GM12875 (cell line): Measurements from ENCODE around the gene WDR35.
A peak's percentile ranks its signal among the peaks of the same experiment; 100 is the strongest.

Experiments used
- H3K4me3 ChIP-seq: one replicate; pipeline ENCODE4 v1.5.1; 2011; ENCODE audit warnings: low read depth, low read length, control low read depth
- TF ChIP-seq, protein P1 (sequence below): IDR thresholded peaks from 2 replicates; pipeline ENCODE4 v1.5.1; 2011; ENCODE audit warnings: low read depth, mild to moderate bottlenecking, control low read depth, inconsistent platforms, low read length, moderate library complexity, borderline replicate concordance; ENCODE audit not compliant: insufficient read depth

The WDR35 gene

GRCh38 chr2:19916385-19916950 is 73.4 kb downstream of the WDR35 start:
- TF ChIP-seq, protein P1, sequence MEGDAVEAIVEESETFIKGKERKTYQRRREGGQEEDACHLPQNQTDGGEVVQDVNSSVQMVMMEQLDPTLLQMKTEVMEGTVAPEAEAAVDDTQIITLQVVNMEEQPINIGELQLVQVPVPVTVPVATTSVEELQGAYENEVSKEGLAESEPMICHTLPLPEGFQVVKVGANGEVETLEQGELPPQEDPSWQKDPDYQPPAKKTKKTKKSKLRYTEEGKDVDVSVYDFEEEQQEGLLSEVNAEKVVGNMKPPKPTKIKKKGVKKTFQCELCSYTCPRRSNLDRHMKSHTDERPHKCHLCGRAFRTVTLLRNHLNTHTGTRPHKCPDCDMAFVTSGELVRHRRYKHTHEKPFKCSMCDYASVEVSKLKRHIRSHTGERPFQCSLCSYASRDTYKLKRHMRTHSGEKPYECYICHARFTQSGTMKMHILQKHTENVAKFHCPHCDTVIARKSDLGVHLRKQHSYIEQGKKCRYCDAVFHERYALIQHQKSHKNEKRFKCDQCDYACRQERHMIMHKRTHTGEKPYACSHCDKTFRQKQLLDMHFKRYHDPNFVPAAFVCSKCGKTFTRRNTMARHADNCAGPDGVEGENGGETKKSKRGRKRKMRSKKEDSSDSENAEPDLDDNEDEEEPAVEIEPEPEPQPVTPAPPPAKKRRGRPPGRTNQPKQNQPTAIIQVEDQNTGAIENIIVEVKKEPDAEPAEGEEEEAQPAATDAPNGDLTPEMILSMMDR: no peak
- H3K4me3 ChIP-seq: no peak overlapping the region

DNA sequence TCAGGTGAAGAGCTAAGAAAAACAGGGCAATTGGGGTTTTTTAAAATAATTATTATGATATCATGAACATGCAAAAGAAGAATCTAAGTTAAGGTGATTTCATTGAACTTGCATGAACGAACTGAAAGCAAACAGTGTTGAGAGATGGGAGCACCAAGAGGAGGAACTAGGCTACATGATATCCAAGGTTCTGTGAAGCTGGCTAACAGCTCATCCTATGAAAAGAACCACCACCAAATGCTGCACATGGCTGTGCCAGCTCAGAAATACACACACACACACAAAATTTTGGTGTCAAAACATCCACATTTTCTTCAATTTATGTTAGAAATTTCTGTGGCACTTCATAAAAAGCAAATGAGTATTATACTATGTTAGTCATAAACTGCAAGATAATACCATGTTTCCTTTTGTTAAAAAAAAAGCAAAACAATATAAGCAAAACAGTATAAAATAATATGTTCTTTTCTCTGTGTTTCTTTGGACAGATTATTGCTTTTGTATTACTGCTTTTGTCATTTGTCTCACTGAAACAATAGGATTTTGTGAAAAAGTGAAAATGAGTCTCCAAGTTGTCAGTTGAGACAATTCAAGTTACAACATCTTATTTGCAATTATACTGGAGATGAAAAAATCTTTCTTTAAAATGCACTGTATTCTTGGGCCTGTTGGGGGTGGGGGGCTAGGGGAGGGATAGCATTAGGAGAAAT is 75.5 kb downstream of the WDR35 start:
- no peak overlapping the region for H3K4me3 ChIP-seq
- TF ChIP-seq, protein P1: no peak

- H3K4me3 ChIP-seq: no peak overlapping the region
- TF ChIP-seq, protein P1: no peak
Observed at GRCh38 chr2:19911808-19912509, 77.9 kb downstream of the WDR35 start.

- TF ChIP-seq, protein P1: no peak
- peak overlapping the region; percentile 62 for H3K4me3 ChIP-seq
Observed at GRCh38 chr2:19902216-19902740, 87.6 kb downstream of the WDR35 start.

DNA sequence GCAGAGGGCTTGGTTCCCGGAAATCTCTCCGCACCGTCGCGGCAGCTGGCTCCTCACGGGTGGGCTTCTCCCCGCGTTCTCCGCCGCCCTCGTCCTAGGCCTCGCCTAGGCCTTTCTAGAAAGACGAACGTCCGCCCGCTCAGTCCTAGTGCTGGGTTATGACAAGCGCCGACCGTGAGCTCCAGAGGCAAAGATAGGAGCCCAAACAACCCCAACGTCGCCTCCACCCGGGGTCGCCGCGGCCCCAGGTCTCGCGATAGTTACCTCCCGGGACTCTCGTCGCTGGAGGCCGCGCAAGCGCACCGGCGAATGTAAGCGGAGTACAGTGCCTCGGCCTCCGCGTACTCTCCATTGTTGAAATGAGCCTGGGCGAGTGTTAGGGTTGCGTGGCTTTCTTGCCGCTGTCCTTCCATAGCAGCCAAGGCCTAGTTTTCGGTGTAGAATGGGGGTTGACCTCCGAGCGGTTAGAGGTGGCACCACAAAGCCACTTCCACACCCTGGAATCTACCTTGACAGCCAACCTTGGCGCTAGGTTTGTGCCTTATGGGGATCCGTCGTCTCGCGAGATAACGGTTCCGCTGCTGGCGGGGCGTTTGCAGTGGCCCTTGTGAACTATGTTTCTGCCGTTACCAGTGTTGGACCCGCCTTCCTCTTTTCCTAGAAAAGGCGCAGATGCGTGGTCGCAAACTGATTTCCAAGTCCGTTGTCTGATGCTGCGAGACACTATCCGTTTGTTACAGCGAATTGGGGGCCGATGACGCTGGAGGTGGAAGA is 88.3 kb downstream of the WDR35 start, which contains the start of gene TTC32:
Gene TTC32 (minus strand): TSS at position 542 of the 774 bp plus-strand sequence. CDS start 129 bp downstream, at position 413.
- peak within 1 kb of the TSS; percentile 62 for H3K4me3 ChIP-seq
- TF ChIP-seq, protein P1: no peak

DNA sequence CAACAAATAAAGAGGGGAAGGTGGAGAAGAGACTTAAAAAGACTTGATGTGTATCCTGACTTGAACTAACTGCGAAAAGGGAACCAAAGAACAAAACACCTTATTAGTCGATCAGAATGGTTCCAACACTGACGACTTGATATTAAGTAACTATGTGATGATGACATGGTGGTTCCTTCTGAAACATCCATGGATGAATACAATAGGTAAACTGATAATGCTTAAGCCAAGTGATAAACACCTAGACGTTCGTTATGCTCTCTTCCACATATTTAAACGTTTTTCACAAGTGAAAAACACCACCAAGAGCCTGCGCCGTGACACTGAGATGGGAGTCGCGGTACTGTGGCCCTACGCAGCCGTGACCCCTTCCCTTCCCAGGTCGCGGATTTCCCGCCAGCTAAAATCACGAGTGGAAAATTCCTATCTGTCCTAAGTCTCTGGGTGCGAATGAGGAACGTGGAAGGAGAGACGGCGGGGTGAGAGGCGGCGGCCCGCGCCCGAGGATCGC is 88.9 kb downstream of the WDR35 start:
- H3K4me3 ChIP-seq: peak overlapping the region; percentile 62
- TF ChIP-seq, protein P1: no peak
